ACC112 (cell line): Measurements from ENCODE around the gene SESN2.

Source experiments
- H2AFZ ChIP-seq: fragments of 200-600 bp; sonication (generic); one replicate; pipeline ENCODE4 v1.6.0; 2017; ENCODE audit warnings: antibody characterized with exemption, low read length; ENCODE audit not compliant: unreplicated experiment
- H3K27ac ChIP-seq: fragments of 200-600 bp; sonication (generic); 2 replicates; pipeline ENCODE4 v1.5.1; 2014; ENCODE audit warnings: low read depth, mild to moderate bottlenecking, antibody characterized with exemption, low read length, moderate library complexity
- H3K27me3 ChIP-seq: fragments of 200-600 bp; sonication (generic); 2 replicates; pipeline ENCODE4 v1.6.1; 2014; ENCODE audit warnings: mild to moderate bottlenecking, antibody characterized with exemption, low read length, moderate library complexity, mixed read lengths; ENCODE audit not compliant: insufficient read depth
- H3K36me3 ChIP-seq: fragments of 200-600 bp; sonication (generic); 2 replicates; pipeline ENCODE4 v1.6.1; 2016; ENCODE audit warnings: mild to moderate bottlenecking, antibody characterized with exemption, low read length, moderate library complexity, mixed read lengths; ENCODE audit not compliant: insufficient read depth
- H3K4me1 ChIP-seq: fragments of 200-600 bp; sonication (generic); one replicate; pipeline ENCODE4 v1.6.1; 2016; ENCODE audit warnings: low read length, mixed read lengths; ENCODE audit not compliant: insufficient read depth, unreplicated experiment, control insufficient read depth
- H3K4me3 ChIP-seq: fragments of 200-600 bp; sonication (generic); 2 replicates; pipeline ENCODE4 v1.5.1; 2014; ENCODE audit warnings: mild to moderate bottlenecking, low read depth, low read length
- H3K79me2 ChIP-seq: fragments of 200-600 bp; sonication (generic); one replicate; pipeline ENCODE4 v1.6.0; 2016; ENCODE audit warnings: low read length; ENCODE audit not compliant: control insufficient read depth, unreplicated experiment, insufficient read depth

Gene SESN2

DNA sequence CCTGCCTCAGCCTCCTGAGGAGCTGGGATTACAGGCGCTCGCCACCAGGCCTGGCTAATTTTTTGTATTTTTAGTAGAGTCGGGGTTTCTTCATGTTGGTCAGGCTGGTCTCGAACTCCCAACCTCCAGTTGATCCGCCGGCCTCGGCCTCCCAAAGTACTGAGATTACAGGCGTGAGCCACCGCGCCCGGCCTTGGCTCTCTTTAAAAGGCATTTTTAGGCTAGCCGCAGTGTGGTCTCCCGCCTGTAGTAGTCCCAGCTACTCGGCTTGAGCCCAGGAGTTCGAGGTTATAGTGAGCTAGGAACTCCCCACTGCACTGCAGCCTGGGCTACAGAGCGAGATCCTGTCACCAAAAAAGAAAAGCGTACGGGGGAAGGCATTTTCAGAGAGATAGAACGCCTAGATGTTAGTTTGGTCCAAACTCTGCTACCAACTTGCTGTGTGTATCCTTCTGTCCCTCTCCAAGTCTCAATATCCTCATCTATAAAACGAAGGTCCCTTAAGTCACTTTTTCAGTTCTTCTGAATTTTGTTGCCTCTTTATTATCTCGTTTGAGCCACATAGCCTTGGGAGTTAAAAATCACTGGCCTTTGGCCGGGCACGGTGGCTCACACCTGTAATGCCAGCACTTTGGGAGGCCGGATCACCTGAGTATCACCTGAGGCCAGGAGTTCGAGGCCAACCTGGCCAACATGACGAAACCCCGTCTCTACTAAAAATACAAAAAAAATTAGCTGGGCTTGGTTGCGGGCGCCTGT is 70.3 kb downstream of the SESN2 start:
- peaks cover 14% of the 10 kb centered on the region for H3K79me2 ChIP-seq
- H3K36me3 ChIP-seq: peaks cover 20% of the 10 kb centered on the region; the same call in 1 of the 2 replicates
- peak overlapping the region; percentile 65 for H3K27ac ChIP-seq
- H3K4me1 ChIP-seq: no peaks in the 10 kb centered on the region
- H3K4me3 ChIP-seq: peak overlapping the region; percentile 75
- no peaks in the 10 kb centered on the region for H3K27me3 ChIP-seq
- peak overlapping the region; percentile 87 for H2AFZ ChIP-seq
